ENCODE results near the gene SAMD4B.
"Not testable (repeated sequence)": the region's sequence is repeated elsewhere in the genome, so short reads cannot be mapped to it uniquely, and the experiment has no call there.

SAMD4B gene

DNA sequence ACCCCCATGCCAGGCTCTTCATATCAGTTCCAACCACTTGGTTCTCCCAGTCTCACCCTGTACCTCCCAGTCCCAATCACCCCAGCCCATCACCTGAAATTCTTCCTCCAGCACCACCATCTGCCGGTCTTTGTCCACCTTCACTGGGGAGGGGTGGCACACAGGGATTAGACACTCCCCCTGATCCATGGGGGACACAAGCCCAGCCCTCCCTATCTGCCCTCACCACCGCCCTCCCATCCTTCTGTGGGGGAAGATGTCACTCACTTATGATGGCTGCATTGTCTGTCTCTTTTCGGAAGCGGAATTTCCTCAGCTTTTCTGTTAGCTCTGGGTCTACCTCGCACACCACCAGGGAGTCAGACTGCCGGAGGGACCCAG, 7.1 kb upstream of the SAMD4B start:
- no peak for DNase-seq

GRCh38 chr19:39336483-39336882, 5.7 kb upstream of the SAMD4B start:
- no peak for DNase-seq

- no peak for DNase-seq
Observed at GRCh38 chr19:39339674-39340073, 2.5 kb upstream of the SAMD4B start.

GRCh38 chr19:39340156-39340555, 2.1 kb upstream of the SAMD4B start:
- not testable (repeated sequence) for DNase-seq

GRCh38 chr19:39341129-39341718, 997 bp upstream of the SAMD4B start:
- peak; percentile 20 for DNase-seq

DNA sequence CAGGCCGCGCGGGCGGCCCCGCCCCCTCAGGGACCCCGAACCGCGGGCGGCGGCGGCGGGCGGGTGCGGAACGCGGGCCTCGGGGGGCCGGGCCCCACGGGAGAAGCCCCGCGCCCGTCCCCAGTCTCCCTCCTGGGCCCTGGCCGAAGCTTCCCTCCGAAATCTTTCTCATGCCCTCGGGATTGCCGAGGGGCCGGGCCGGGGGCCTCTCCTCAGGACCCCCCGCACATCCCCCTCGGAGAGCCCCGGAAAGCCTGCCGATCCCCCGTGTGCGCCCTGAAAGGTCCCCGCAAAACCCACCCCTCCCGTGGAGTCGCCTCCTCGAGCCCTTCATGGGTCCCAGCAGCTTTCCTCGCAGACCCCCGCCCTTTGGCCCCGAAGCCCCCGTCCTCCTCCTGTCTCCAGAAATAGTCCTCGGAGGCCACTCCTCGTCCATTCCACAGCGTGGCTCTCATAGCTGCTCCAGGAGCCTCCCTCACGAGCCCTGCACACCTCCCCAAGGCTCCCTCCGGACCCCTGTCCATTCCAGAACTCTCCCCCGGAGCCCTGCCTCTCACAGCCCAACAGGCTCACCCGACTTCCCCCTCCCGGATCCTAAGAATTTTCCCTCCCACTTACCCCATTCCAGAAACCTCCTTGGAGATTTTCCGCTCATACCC, 555 bp downstream of the SAMD4B start:
- no peak for DNase-seq

GRCh38 chr19:39345956-39346355, 3.7 kb downstream of the SAMD4B start:
- no peak for DNase-seq

- no peak for DNase-seq
Observed at GRCh38 chr19:39347332-39348164, 5.3 kb downstream of the SAMD4B start.

- DNase-seq = no peak
Observed at GRCh38 chr19:39349326-39349725, 7.1 kb downstream of the SAMD4B start.

GRCh38 chr19:39350156-39350555, 7.9 kb downstream of the SAMD4B start:
- no peak for DNase-seq

DNA sequence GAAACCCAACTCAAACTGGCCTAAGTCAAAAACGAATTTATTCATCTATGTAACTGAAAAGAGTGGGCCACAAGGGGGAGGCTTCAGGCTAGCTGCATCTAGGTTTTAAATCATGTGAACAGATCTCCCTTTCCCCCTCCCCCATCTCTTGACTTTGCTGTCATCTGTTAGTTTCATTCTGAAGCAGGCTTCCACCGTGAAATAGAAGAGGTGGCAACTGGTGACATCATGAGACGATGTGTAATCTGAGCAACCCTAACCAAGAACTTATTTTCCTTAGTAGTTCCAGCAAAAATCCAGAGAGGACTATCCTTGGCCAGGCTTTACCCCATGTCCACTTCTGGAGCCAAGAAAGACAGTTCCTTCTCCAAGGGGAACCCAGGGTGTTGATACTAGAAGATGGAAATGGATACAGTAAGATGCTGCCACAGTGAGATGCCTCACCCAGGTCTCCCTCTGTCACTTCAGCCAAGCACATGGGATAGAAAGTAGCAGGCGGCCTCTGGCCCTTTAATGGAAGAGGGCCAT, 9.4 kb downstream of the SAMD4B start:
- DNase-seq = no peak

GRCh38 chr19:39352381-39353255, 10.4 kb downstream of the SAMD4B start:
- DNase-seq = no peak

DNA sequence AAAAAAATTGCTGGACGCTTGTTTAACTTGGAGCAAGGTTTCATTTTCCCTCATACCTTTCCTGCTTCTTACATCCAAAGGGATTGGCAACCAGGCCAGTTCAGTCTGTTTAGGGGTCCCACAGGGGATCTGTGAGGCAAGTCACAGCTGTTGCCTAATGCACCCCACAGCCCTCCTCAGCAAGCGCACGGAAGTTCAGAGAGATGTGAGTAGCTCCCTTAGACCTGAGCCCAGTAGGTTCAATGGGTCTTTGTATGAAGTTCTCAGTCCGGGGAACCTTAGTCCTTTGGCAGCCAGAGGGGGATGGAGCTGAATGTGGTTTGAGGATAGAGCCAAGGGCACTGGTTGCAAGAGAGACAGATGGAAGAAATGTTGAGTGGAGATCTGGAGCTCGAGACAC, 13.0 kb downstream of the SAMD4B start:
- no peak for DNase-seq

DNA sequence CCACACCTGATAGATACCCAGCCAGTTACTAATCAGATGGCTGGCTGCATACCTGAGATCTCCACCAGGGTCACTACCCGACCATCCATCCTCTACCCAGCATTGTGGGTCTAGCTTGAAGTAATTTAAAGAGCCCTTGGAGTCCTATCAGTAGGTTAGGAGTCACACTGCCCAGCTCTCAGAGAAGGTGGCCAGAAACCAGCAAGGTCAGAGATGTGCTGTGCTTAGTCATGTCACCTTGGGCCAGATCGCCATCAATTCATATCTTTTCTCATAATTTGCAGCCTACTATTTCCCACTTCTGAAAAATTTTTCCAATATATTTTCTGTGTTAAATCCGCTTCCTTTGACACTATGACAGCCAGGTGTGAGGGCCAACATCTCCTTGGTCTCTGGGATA, 13.9 kb downstream of the SAMD4B start:
- no peak for DNase-seq

DNA sequence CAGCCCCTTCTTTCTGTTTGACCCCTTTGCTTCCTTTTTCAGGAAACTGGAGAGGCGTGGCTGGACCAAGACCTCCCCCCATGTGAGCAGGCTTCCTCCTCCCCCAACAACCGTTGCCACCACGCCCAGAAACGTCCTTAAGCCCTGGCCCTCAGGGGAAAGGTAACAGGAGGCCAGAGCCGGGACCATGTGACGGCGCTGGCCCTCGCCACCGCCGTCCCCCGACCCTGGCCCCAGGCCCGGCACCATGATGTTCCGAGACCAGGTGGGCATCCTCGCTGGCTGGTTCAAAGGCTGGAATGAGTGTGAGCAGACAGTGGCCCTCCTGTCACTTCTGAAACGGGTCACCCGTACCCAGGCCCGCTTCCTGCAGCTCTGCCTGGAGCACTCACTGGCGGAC, 14.4 kb downstream of the SAMD4B start:
- no peak for DNase-seq

- DNase-seq = no peak
Observed at GRCh38 chr19:39359026-39359425, 16.8 kb downstream of the SAMD4B start.

- DNase-seq = no peak
Observed at GRCh38 chr19:39360599-39360998, 18.4 kb downstream of the SAMD4B start.

DNA sequence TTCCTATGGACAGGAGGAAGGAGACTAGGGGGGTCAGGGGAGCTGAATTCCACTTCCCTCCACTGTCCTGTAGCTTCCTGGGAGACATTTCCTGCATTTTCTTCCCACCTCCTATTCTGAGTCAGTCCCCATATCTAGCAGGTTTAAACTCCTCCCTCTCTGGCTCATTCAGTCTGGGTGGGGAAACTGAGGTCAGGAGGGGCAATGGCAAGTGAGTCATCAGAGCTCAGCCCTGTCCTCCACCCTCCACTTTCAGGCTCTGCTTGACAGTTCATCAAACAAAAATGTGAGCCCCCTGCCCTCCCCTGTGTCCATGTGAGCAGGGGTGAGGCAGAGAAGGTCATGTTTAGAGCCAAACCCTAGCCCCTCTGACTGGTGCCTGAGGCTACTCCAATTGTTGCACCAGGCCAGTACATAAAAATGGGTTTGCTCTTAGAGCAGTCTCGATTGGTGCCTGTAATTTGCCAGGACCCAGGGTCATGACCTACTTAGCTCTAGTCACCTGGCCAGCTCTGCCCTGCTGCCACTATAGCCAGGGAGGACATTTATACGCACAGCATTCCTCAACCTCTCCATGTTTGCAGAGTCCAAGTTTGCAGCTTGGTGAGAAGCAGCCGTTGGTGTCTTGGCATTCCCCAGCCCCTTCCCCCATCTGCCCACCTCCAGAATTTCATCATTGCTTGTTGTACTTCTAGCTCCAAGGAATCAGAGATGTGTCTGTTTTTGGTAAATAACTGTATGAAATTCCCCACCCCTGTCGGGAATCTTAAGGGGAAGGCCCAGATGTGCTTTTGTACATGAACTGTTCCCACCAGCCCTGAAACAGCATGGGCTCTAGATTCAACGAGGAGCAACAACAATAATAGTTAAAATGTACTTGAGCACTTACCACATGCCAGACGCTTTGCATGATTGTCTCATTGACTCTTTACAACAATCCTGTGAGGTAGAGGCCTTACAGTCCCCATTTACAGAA, 20.7 kb downstream of the SAMD4B start:
- DNase-seq = peak; percentile 63

GRCh38 chr19:39363901-39364457, 21.8 kb downstream of the SAMD4B start:
- DNase-seq = no peak

GRCh38 chr19:39365531-39365930, 23.3 kb downstream of the SAMD4B start:
- DNase-seq = no peak

GRCh38 chr19:39369200-39369599, 27.0 kb downstream of the SAMD4B start:
- DNase-seq = no peak
